RKO (cell line): ENCODE measurements around the gene MRPL28.
"Not testable (repeated sequence)": the region's sequence is repeated elsewhere in the genome, so short reads cannot be mapped to it uniquely, and the experiment has no call there.

ENCODE experiments used
- DNase-seq: peaks from one replicate; pipeline ENCODE4 v3.0.0-alpha.2; 2016; ENCODE audit warnings: low spot score

The MRPL28 gene

GRCh38 chr16:359067-359763, 11.1 kb downstream of the MRPL28 start:
- no peak for DNase-seq

- DNase-seq, result no peak
These were observed 13.6 kb downstream of the MRPL28 start for GRCh38 chr16:356741-357140.

GRCh38 chr16:354971-355461, 15.3 kb downstream of the MRPL28 start:
- DNase-seq, result no peak

- no peak for DNase-seq
These were observed 16.0 kb downstream of the MRPL28 start for GRCh38 chr16:354291-354881.

GRCh38 chr16:353404-354290, 16.7 kb downstream of the MRPL28 start:
- no peak for DNase-seq

GRCh38 chr16:352547-353403, 17.6 kb downstream of the MRPL28 start, which contains the start of gene AXIN1:
Gene AXIN1 (minus strand): TSS chr16:352723. CDS start chr16:347025, 5,698 bp downstream.
- DNase-seq, result peak; percentile 97

- DNase-seq, result no peak
These were observed 18.4 kb downstream of the MRPL28 start for GRCh38 chr16:351804-352520.

GRCh38 chr16:350203-350602, 20.1 kb downstream of the MRPL28 start:
- no peak for DNase-seq

GRCh38 chr16:349211-349610, 21.1 kb downstream of the MRPL28 start:
- DNase-seq, result no peak

- DNase-seq, result not testable (repeated sequence)
These were observed 21.8 kb downstream of the MRPL28 start for GRCh38 chr16:348495-348894.

GRCh38 chr16:347203-347602, 23.1 kb downstream of the MRPL28 start:
- no peak for DNase-seq

GRCh38 chr16:346587-346986, 23.8 kb downstream of the MRPL28 start:
- DNase-seq, result no peak

GRCh38 chr16:345772-346171, 24.6 kb downstream of the MRPL28 start:
- no peak for DNase-seq

- DNase-seq, result no peak
These were observed 27.7 kb downstream of the MRPL28 start for GRCh38 chr16:342455-343213.

- DNase-seq, result not testable (repeated sequence)
These were observed 28.4 kb downstream of the MRPL28 start for GRCh38 chr16:341974-342336.

GRCh38 chr16:341095-341973, 29.0 kb downstream of the MRPL28 start:
- not testable (repeated sequence) for DNase-seq

GRCh38 chr16:340370-341091, 29.8 kb downstream of the MRPL28 start:
- DNase-seq, result no peak

- DNase-seq, result no peak
These were observed 30.7 kb downstream of the MRPL28 start for GRCh38 chr16:339680-340079.
